K562 (cell line): ENCODE results near the gene ITPK1. TPM values are rescaled to one million over a fixed set of nuclear protein-coding genes. Genes with fewer than 3 reads are reported as not detected.

ENCODE experiments used
- ATAC-seq: fragments of 200-7000 bp; cut with Tn5 transposase; 3 replicates; pipeline ENCODE4 v1.9.1; 2020; ENCODE audit warnings: moderate library complexity
- BruUV-seq: library from RNA; stranded (reverse); fragments of 400-500 nt; replicated peaks from 2 replicates; lab custom pipeline; 2021; lab: Mats Ljungman, UMichigan
- CTCF ChIA-PET: fragments of 300-600 bp; formaldehyde crosslinking; extraction: SDS; loops from one replicate; lab custom pipeline; 2021; ENCODE audit warnings: low intra/inter-chr PET ratio; lab: Yijun Ruan, JAX
- POLR2A ChIA-PET: fragments of 300-600, 350-650 bp; sonication (Branson Sonifier 250); formaldehyde crosslinking; extraction: SDS; loops from one replicate; lab custom pipeline; 2021; ENCODE audit warnings: antibody characterized with exemption, inconsistent platforms; lab: Yijun Ruan, JAX
- DNase-seq, 4 experiments: peaks; one replicate each; pipeline versions ENCODE4 v3.0.0 to v3.0.0-alpha.2; 2011 to 2018; ENCODE audit warnings: low spot score in 3 of 4, mixed read lengths in 3 of 4; ENCODE audit errors: extremely low read depth in 1 of 4
- FAIRE-seq: peaks from 2 replicates; lab custom pipeline; 2011; peaks lifted over from hg19 to GRCh38; lab: Jason Lieb, UNC
- H2AFZ ChIP-seq: 2 replicates; pipeline ENCODE4 v1.6.0; 2011; ENCODE audit warnings: low read depth, low read length, control low read depth, inconsistent platforms
- H3K27ac ChIP-seq: fragments of 200-600 bp; 3 replicates; pipeline ENCODE4 v1.8.0; 2011; ENCODE audit warnings: low read depth, mild to moderate bottlenecking, control low read depth, inconsistent platforms, low read length, moderate library complexity, mixed read lengths; ENCODE audit errors: extremely low read depth
- H3K27me3 ChIP-seq, 2 experiments: fragments of 300-600 bp in 1 of 2; 2 replicates in 1 of 2; 3 replicates in 1 of 2; pipeline versions ENCODE4 v1.6.0 to v1.8.0; 2011; ENCODE audit warnings: inconsistent platforms in 2 of 2, low read length in 2 of 2, mild to moderate bottlenecking in 1 of 2, mixed read lengths in 1 of 2, moderate library complexity in 1 of 2; ENCODE audit not compliant: control insufficient read depth in 2 of 2, insufficient read depth in 2 of 2
- H3K36me3 ChIP-seq: fragments of 300-600 bp; 3 replicates; pipeline ENCODE4 v1.8.0; 2011; ENCODE audit warnings: mild to moderate bottlenecking, low read length, inconsistent platforms; ENCODE audit not compliant: control insufficient read depth, insufficient read depth
- H3K4me1 ChIP-seq, 2 experiments: fragments of 200-600 bp in 1 of 2; replicated peaks in 1 of 2; 2 replicates in 1 of 2; 3 replicates in 1 of 2; pipeline versions ENCODE4 v1.5.1 to v1.8.0; 2011; ENCODE audit warnings: inconsistent platforms in 2 of 2, low read length in 2 of 2, mild to moderate bottlenecking in 1 of 2, mixed read lengths in 1 of 2, moderate library complexity in 1 of 2; ENCODE audit not compliant: control insufficient read depth in 2 of 2, insufficient read depth in 2 of 2
- H3K4me2 ChIP-seq: 2 replicates; pipeline ENCODE4 v1.6.1; 2011; ENCODE audit warnings: low read length, control low read depth, inconsistent platforms, mixed read lengths; ENCODE audit not compliant: insufficient read depth
- H3K4me3 ChIP-seq: fragments of 200-600 bp; sonication (generic), shearing (Covaris generic); 2 replicates; pipeline ENCODE4 v1.5.1; 2016; ENCODE audit warnings: control low read depth, inconsistent platforms
- H3K79me2 ChIP-seq: fragments of 200-600 bp; 3 replicates; pipeline ENCODE4 v1.8.0; 2011; ENCODE audit warnings: low read length, inconsistent platforms; ENCODE audit not compliant: control insufficient read depth, insufficient read depth
- H3K9ac ChIP-seq, 2 experiments: 2 replicates each; pipeline versions ENCODE4 v1.6.0 to v1.6.1; 2011; ENCODE audit warnings: low read depth in 2 of 2, low read length in 2 of 2, control low read depth in 1 of 2, inconsistent platforms in 1 of 2, mild to moderate bottlenecking in 1 of 2, mixed read lengths in 1 of 2; ENCODE audit not compliant: insufficient read depth in 1 of 2
- H3K9me1 ChIP-seq: one replicate; pipeline ENCODE4 v1.6.0; 2011; ENCODE audit warnings: inconsistent platforms, mild to moderate bottlenecking, low read length, moderate library complexity; ENCODE audit not compliant: control insufficient read depth, insufficient read depth
- H3K9me3 ChIP-seq: replicated peaks from 2 replicates; pipeline ENCODE4 v1.5.1; 2011; ENCODE audit warnings: low read depth, low read length, inconsistent platforms; ENCODE audit not compliant: control insufficient read depth, insufficient read depth
- H4K20me1 ChIP-seq: replicated peaks from 2 replicates; pipeline ENCODE4 v1.6.1; 2011; ENCODE audit warnings: low read length, inconsistent platforms, mixed read lengths; ENCODE audit not compliant: control insufficient read depth, insufficient read depth
- MGA ChIP-seq: fragments of 450-650 bp; IDR thresholded peaks from 2 replicates; pipeline ENCODE4 v1.6.1; 2016; ENCODE audit warnings: mild to moderate bottlenecking, moderate library complexity
- USF1 ChIP-seq: sonication (generic); formaldehyde crosslinking; IDR thresholded peaks from 2 replicates; pipeline ENCODE4 v1.9.0; 2022; ENCODE audit warnings: mild to moderate bottlenecking, missing genetic modification reagents
- WGBS: fragments of 100-300 bp; shearing (Covaris generic); methylation state at CpG from one replicate; pipeline ENCODE4 v1.1.6; 2016; ENCODE audit warnings: low coverage, mixed read lengths; ENCODE audit not compliant: insufficient coverage; ENCODE audit errors: missing lambda C conversion rate; 5-methylcytosine and 5-hydroxymethylcytosine counted together
- in situ Hi-C: fragments of 300-500 bp; cut with MboI; formaldehyde crosslinking; loops from 4 replicates; pipeline ENCODE4 v1.15.0; 2018; ENCODE audit warnings: inconsistent platforms, mixed read lengths
- intact Hi-C: fragments of 100-400 bp; cut with micrococcal nuclease; formaldehyde crosslinking; loops from 2 replicates; pipeline ENCODE4 v1.14.2; 2022
- polyA plus RNA-seq, 8 experiments: library from polyadenylated mRNA; depleted of rRNA in 4 of 8; stranded (reverse) in 5 of 8; unstranded in 3 of 8; fragments of >200 nt; fragmentation: Nextera tagmentation in 2 of 8; fragmentation: Illumina TruSeq in 1 of 8; extraction: Ambion mirVana in 2 of 8; extraction: Trizol in 1 of 8; gene quantifications; 2 replicates each; pipeline versions ENCODE4 v1.2.1 to v1.2.3, GENCODE V29; 2011 to 2014; ENCODE audit warnings: inconsistent platforms in 1 of 8, missing spikeins in 1 of 8
- total RNA-seq, 7 experiments: library from RNA; depleted of rRNA in 6 of 7; stranded (reverse); fragments of >200 nt in 6 of 7; fragmentation: Illumina TruSeq in 2 of 7; extraction: Trizol in 2 of 7; gene quantifications; 2 replicates each; pipeline versions ENCODE4 v1.2.1 to v1.2.3, GENCODE V29; 2011 to 2021; ENCODE audit warnings: low replicate concordance in 1 of 7

Gene ITPK1
- total and polyA plus RNA-seq, 9 of the 15 experiments (the other 6 are each of a cell fraction or from before 2014, with no cell fraction given) = 1.2 to 39.2 (median 23.0) TPM

GRCh38 chr14:92943855-92944570 lies 171.7 kb downstream of the ITPK1 start:
- Histone ChIP-seq H3K27ac (no peak overlapping the region), H3K9me3 (no peaks in the 10 kb centered on the region), H4K20me1 (no peaks in the 10 kb centered on the region), H3K9ac (peak overlapping the region in 1 of 2 experiments; percentile 52; a peak in 1 of 4 replicates), H3K27me3 (no peaks in the 10 kb centered on the region), H3K36me3 (0 out of 3 replicates have a peak, but pooled peaks cover 2% of the 10 kb centered on the region), H3K4me1 (peaks cover 0 to 33% of the 10 kb centered on the region in 2 experiments; a peak in 3 of 5 replicates), H3K4me3 (no peak overlapping the region), H3K4me2 (no peak overlapping the region), H3K79me2 (no peaks in the 10 kb centered on the region), H2AFZ (no peak overlapping the region), H3K9me1 (peaks cover 7% of the 10 kb centered on the region)
- DNase-seq = peak; percentile 19 to 63 (median 26)
- in situ Hi-C loops = no loop called here
- ChIA-PET CTCF (no interaction called here), POLR2A (interaction anchor here (0.8 to 1.2 kb wide), 2 partner anchors 10 to 15 kb away, joined by 3 to 4 read pairs; no protein-coding TSS in a partner anchor)
- WGBS = 24% methylated on average over 13 of the region's 17 CpGs
- intact Hi-C loops = no loop called here
- FAIRE-seq = no peak
- peak; percentile 73 for ATAC-seq
- BruUV-seq = no TSS peak
- peak; percentile 60 for TF ChIP-seq MGA
- peak; percentile 68; the same call in 1 of the 2 replicates for TF ChIP-seq USF1 (CRISPR knock-in tag)
